CD4-positive, alpha-beta T cell treated with Interleukin-17A for 1 hour (primary cell): ENCODE results near the gene SPINK1.
"Not testable (repeated sequence)": the region's sequence is repeated elsewhere in the genome, so short reads cannot be mapped to it uniquely, and the experiment has no call there.

Source experiments
- DNase-seq: peaks from one replicate; pipeline ENCODE4 v3.0.0-alpha.2; 2020

The SPINK1 gene

DNA sequence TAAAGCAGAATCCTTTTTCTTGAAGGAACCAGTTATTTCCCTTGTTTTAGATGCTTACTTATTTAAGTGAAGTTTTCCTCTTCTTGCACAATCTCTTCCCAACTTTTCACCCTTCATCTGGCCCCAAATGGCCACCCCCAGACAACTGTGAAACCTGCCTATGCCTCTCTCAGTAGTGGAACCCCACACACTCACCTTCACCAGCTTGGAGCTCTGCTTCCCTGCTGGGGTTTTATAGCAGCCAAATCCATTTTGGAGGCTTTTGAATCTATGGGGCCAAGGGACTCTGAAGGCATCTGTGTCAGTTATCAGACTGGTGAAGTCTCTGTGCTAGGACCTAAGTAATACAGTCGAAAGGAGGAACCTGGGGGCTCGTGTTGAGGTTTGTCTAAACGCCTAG is 22.9 kb upstream of the SPINK1 start:
- no peak for DNase-seq

DNA sequence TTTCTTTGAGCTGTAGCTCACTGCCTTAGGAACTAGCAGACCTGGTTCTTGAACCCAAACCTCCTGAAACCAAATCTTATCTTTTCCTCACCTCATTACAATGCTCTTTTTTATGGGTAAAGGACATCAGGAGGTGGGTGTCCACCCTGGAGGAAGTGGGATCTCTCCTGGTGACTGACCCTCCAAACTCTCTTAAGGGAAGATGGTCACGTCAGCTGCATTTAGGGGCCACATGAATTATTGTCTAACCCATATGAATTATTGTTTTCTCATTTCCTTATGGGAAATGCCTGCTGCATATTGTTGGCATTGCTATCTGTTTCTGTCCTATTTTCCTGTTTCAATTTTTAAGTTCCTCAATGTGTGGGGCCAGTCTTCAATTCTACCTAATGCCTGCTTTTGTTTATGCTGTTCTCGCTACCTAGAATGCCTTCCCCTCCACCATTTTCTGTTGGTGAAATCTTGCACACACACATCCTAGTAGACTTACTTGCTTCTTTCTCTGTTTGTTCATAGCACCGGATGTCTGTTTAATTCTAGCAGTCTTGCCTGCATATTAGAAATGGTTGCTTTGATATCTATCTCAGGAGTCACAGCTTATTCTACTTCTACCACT is 22.0 kb upstream of the SPINK1 start:
- no peak for DNase-seq

DNA sequence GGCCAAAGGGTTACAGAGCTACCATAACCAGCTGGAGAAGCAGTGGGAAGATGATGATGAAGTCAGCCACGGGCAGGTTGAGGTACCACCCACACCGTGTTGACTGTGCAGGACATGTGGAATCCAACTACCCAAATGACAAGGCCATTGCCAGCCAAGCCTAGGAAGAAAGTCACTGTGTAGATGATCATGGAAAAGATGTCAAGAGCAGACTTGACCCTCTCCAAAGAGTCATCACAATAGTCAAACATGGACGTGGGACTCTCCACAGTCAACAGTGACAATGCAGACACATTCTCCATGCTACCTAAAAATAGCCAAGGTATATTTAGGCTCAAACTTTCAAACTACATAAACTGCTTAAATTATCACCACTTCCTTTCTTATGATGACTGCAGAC is 20.9 kb upstream of the SPINK1 start:
- DNase-seq, result no peak

DNA sequence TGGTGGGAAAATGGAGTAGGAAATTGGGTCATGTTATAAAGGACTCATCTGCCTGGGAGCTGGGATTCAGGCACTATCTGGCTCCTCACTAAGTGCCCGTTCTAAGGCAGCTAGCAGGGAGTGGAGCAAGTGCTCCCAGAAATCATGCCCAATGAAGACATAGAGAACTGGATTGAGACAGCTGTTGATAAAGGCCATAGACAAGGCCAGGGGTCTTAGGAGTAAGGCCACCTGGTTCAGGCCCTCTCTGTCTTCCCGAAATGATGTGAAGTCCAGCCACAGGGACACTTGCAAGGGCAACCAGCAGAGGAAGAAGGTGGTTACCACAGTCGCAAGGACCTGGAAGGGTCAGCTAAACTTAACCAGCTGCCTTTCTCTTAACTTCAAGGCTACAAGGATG is 20.1 kb upstream of the SPINK1 start:
- DNase-seq, result no peak

DNA sequence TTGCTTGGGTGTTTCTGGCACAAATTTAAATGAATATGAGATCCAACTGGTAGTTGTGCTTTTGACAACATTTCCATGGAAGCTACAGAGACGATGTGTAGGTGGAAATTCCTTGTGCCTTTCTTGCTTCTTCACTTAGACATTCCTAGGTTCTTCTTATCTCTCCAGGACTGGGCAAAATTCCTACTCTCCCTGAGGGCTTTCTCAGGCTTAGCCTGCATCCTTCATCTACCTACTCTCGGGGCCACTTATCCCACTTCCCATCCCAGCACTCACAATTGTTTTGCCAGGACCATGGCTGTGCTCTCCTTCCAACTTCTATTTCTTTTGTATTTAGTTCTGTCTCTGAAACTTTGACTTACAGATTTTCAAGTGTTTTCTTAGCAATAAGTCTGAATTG is 17.8 kb upstream of the SPINK1 start:
- DNase-seq, result no peak

DNA sequence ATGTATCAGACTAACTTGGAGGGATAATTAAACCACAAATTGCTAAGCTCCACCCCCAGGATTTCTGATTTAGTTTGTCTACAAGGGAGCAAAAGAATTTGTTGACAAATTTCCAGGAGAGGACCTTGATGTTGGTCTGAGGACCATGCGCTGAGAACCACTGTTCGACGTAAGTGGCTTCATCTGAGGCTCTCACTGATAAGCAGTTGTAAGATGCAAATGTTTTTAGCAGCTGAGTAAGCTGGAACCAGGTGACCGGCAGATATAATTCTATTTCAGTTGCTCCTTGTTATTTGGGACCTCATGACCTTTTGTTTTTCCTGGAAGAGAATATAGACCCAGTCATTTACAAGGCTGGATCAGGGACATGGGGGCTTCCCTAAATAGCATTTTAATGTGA is 14.1 kb upstream of the SPINK1 start:
- no peak for DNase-seq

DNA sequence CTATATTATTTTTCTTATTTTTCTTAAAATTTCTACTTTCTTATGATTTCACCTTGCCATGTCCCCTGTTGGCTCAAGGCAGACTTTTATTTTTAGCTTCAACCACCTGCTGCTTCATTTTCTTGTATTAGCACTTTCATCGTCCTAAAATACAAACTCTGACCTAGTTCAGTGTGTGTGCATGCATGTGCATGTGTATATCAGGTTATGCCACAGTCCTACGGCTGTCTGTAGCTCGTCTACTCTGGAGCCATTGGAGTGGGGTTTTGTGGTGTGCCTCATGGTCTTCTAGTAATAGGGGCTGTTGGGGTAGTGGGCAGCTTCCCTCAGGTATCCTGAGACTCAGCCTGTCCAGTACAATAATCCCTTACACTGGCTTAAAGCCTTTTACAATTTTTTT is 13.4 kb upstream of the SPINK1 start:
- DNase-seq, result no peak

DNA sequence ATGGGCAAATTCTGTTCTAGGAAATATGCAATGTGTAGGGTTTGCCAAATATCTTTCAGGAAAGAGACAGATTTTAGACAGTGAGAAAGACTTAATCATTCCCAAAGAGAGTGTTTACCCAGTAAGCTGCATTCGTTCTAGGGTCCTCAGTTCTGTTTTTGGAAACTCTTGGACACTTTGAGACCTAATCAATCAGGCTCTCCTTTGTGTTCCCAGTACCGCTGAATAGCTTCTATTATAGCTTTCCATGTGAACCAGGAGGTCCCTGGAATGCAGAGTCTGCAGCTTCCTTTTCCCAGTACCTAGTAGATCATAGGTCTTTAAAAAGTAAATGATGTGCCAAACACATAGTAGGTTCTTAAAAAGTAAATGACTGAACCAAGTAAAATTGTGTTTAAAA is 11.4 kb upstream of the SPINK1 start:
- no peak for DNase-seq

DNA sequence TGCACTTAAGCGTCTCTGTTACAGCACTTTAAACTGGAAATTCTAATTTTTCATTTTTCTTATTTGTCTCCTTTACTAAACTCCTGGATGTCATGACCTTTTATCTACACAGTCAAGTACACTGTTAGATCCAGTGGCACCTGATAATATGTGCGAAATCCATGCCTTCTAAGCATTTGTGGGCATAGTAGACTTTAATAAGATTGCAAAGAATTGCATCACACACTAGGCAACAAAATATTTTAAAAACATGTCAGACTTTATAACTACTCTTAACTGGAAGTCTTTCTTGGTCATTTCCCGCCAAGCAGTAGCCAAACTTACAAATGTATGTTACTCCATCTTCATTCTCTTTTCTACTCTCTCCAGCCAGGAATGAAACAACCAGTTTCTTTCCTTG is 5.0 kb upstream of the SPINK1 start:
- no peak for DNase-seq

DNA sequence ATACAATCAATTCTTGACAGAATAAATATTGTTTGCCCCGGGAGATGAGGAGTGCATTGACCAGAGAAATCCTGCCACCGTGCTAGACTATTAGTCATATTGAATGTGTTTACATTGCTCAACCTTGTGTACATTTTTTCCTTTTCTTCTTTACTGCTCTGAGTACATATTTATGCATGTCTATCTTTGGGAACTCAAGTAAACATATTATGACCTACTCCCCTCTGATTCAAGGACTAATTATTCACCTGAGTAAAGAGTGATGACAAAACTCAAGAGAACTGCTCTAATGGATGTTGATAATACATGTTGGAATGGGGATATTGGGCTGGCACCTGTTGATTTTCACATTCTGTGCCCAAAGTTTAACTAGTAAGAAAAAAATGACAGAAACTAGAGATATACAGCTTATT is 3.9 kb upstream of the SPINK1 start:
- no peak for DNase-seq

DNA sequence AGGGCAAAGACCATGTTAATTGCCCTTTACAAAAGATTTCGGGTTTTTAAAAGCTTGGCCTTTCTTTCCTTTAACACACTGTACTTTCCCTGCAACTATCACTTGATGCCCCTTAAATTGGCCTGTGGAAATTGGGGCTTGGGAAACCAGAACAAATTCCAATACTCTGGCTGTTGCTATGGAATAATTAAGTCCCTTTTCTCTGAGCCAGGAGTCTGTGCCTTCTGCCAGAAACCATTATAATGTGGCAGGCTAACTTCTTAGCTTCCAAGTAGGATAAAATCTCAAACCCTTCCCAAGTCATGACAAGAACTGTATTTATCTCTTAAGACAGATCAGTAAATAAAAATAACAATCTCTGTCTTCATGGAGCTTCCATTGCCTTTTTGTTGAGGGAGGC is 1.1 kb upstream of the SPINK1 start:
- DNase-seq, result no peak

DNA sequence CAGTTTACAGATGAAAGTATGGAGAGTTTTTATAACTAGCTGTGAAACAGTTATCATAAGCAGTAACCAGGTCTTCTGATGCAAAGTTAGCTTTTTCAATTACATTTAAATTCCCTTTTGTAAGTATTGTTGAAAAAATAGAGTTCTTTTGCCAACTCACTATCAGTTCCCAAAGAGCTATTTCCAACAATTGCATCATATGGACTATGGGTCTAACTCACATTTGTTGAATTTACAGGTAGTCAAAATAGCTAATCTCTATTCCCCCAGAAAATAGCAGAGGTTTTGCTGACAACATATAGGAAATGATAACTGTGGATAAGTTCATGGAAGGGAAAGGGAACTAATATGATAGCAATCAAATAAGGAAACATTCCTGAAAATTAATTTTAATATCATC is 1.4 kb downstream of the SPINK1 start:
- no peak for DNase-seq

DNA sequence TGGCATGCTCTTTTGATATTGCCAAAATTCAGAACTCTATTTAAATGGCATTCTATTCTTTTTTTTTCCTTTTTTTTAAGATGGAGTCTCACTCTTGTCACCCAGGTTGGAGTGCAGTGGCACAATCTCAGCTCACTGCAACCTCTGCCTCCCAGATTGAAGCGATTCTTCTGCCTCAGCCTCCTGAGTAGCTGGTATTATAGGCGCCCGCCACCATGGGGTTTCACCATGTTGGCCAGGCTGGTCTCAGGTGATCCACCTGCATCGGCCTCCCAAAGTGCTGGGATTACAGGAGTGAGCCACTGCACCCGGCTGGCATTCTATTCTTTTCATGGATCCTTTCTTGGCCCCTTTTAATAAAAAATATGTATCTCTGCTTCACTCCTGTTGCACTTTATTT is 4.5 kb downstream of the SPINK1 start:
- DNase-seq, result not testable (repeated sequence)

DNA sequence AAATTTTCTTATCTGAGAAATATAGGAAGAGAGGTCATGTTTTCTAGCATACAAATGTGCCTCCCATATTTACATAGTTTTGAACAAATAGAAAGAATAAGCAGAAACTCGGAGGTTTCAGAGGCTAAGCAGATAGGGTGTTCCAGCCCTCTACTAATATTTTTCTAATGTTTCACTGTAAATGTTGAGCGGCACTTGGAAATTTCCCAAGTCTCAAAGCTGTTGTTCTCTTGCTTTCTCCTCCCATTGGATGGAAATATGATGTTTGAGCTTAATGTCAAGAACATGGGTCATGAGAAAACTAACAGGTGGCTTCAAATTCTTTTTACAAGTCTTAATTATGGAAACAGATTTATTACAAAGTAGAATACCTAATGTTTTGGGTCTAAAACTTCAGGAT is 5.1 kb downstream of the SPINK1 start:
- DNase-seq, result no peak

DNA sequence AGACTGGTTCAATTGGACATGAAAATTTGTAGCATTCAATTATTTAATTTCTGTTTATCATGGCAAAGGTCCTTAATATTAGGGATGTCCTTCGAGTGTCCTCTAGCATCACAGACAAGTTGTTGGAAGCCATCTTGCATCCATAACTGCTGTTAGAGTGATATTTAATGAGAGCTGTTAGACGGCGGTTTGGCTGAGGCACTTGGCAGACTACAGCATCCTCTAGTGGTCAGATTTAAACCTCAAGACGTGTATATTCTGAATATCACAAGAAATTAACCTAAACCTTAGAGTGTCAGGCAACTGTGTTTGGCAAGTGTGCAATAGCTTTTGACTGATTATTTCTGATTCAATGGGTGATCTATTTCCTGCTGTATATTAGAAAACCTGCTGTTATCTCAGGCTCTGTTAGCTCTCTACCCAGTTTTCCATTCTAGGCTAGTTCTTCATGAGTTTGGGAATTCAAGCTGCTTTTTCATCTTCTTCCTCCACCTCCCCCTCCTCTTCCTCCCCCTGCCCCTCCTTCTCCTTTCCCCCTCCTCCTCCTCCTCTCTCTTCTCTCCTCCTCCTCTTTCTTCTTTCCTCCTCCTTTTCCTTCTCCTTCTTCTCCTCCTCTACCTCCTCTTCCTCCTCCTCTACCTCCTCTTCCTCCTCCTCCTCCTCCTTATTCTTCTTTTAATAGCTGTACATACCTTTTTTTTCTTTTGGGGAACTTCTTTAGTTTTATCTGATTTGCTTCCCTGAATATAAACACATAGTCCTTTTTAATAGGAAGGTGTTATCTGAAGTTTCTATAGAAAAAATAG is 8.6 kb downstream of the SPINK1 start:
- peak; percentile 70 for DNase-seq

DNA sequence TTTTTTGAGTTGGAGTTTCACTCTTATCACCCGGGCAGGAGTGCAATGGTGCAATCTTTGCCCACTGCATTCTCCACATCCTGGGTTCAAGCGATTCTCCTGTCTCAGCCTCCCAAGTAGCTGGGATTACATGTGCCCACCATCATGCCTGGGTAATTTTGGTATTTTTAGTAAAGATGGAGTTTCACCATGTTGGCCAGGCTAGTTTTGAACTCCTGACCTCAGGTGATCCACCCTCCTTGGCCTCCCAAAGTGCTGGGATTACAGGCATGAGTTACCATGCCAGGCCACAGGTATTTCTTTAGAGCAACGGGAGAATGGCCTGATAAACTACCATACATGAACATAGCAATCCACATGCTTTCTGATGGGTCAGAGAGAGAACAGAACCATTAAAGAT is 9.2 kb downstream of the SPINK1 start:
- not testable (repeated sequence) for DNase-seq

DNA sequence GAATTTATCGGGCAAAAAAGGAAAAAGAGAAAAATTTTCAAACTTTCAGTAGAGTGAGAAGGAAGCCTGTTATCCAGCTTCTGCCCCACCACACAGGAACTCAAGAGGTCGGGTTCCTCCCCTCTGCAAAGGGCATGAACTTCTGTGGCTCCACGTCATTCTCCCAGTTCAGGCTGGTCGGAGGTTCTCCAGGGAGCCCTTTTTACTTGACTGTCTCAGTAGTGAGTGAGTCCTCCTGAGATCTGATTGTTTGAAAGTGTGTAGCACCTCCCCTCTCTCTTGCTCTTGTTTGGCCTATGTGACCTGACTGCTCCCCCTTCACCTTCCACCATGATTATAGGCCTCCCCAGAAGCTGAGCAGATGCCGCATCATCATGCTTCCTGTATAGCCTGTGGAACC is 9.7 kb downstream of the SPINK1 start:
- no peak for DNase-seq

DNA sequence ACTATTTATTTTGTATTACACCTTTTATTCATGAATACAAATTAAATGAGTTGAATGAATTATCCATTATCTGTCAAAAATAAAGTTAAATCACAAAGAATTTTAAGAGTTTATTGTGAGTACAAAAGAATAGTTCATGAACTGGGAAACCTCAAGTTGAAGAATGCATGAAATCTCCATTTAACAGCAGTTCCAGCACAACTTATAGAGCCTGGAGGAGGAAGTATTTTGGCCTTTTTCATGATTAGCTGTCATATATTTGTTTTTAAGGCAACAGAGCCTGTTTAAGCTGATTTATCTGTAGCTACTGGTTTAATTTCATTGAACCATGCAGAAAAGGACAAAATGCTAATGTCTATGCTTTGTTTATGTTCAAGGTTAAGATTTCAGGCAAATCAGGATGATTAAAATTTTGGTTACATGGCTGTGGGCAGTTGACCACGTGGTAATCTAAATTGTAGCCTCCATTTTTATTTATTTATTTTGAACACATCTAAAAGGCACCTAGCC is 12.2 kb downstream of the SPINK1 start:
- no peak for DNase-seq

DNA sequence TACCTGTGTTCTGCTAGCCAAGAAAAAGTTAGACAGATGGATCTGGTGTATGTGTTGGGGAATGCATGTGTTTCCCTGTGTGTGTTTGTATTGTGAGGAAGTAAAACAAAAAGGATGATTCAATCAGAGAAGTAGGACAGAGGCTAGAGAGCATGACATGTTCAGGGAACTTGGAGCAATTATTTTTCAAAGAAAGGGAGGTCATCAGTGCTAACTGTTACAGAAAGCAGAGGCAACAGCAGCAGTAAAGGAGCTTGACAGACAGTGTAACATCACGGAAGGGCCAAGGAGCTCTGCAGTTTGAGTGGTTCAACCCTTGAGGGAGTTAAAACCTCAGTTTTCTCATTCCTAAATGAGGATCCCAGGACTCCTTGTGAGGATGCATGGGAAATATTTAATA is 13.2 kb downstream of the SPINK1 start:
- no peak for DNase-seq

DNA sequence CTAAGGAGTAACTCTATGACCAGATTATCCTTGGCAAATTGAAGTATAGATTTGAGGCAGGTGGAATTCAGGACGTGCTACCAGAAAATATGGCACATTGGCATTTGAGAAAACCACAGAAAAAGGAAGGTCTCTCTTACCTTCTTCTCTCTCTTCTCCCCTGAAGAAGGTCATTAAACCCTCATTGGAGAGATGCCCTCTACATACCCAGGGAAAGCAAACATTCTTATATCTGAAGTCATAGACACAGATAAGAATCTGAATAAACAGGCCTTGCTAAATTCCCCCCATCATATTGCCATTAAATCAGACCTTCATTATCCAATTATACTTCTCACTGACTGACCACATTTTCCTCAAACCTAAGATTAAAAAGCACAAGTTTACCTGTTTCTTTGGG is 17.8 kb downstream of the SPINK1 start:
- DNase-seq, result no peak

DNA sequence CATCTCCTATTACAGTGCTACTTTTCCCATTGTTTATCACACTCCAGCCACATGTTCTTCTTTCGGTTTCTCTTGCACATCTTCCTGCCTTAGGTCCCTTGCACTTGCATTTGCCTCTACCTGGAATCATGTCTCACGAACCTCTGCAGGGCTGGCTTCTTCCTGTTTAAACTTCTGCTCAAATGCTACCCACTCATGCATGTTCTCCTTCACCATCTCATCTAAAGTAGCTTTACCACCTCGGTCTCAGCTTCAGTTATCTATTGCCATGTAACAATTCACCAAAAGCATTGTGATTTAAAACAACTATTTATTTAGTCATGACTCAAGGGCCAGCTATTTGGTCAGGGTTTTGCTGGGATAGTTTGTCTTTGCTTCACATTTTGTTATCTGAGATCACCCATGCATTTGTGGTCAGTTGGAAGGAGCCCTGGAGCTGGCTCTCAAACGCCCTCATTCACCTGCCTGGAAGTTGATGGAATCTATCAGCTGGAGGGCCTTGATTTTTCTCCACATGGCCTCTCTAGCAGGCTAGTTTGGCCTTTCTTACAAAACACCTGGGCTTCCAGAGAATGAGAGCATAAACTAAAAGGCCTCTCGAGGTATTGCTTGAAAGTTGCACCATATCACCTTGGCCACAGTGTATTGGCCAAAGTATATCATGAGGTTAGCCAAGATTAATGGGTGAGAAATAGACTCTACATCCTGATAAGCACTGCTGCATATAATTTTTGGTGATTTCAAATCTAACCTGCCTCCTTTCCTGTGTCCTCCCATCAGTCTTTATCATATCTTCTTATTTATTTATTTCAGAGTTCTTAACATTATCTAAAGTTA is 21.4 kb downstream of the SPINK1 start:
- DNase-seq, result no peak

DNA sequence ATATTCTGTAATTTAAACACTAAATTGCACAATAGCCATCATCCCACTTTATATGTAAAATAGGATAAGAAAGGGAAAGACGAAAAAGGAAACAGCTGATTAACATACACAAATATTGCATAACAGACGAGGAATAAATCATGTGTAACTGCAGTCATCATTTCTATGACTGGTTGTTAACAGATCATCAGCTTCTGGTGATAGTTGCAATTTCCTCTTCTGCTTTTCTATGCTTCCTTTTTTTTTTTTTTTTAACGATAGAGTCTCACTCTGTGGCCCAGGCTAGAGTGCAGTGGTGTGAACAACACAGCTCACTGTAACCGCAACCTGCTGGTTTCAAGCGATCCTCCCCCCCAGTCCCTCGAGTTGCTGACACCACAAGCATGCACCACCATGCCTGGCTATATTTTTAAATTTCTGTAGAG is 26.4 kb downstream of the SPINK1 start:
- peak; percentile 52 for DNase-seq

DNA sequence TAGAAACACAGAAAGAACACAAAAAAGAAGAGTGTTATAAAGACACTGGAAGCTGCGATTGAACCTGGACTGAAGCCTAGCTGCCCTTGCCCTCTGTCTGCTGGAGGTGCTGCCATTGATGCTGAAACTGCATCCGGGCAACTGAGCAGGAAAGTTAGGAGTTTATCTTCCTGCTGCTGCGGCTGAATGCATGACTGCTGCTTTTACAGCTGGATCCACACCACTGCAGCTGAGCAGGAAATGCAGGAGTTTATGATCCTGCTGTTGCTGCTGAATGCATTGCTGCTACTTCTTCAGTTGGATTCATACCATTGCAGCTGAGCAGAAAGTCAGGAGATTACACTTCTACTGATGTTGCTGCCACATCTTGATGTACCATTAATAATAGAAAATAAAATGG is 27.1 kb downstream of the SPINK1 start:
- no peak for DNase-seq

DNA sequence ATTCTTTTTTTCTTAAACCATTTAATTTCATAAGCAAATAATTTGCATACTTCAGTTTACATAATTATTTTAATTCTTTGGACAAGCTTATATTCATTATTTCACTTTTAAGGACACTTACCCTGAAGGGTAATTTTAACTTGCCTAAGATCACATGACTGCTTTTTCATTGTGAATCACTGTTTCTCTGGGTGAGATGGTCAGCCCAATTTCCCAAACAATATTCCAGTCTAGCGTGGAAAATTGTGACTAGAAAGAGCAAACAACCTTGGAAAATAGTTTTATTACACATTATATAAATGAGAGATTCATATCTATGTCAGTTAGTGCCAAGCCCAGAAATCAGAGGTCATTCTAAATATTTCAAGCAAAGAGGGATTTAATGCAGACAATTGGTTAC is 27.5 kb downstream of the SPINK1 start:
- no peak for DNase-seq
